Measurements from ENCODE around the gene OTX1. TPM values are rescaled to one million over a fixed set of nuclear protein-coding genes. Genes with fewer than 3 reads are reported as not detected.

OTX1 gene
- total and polyA plus RNA-seq, 2 donors (not counting 3 experiments of a cell fraction or from before 2014, with no cell fraction given) = not detected

DNA sequence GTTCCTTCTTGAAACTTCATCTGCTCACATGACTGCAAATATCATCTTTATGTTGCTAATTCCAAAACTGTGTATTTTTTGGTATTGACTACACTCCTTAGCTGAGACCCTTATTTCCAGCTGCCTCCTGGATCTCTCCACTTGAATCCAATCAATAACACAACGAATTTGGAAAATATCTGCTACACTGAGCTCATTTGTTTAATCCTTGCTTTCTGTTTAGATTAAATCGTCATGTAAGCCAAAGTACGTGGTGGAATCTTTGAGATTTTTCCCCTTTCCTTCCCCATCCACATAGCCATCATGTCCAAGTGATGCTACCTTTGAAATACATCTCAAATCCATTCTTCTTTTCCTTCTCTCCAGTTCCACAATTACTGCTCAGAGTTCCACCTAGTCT, 15.6 kb downstream of the OTX1 start:
- Histone ChIP-seq H3K4me1 (ENCODE audit: control insufficient read depth, extremely low read depth, insufficient read depth, low read length) (no peaks in the 10 kb centered on the region), H4K20me1 (replicated peaks; ENCODE audit: control insufficient read depth, extremely low read depth, insufficient read depth, low read length) (no peaks in the 10 kb centered on the region), H3K9me1 (replicated peaks; ENCODE audit: control insufficient read depth, extremely low read depth, insufficient read depth, low read length) (no peaks in the 10 kb centered on the region), H3K4me3 (replicated peaks in 1 of 3; ENCODE audit: insufficient read depth in 1 of 3, low read depth in 1 of 3, low read length in 3 of 3) (no peak overlapping the region), H3K4me2 (ENCODE audit: insufficient read depth, low read length) (no peak overlapping the region), H3K79me2 (ENCODE audit: control insufficient read depth, insufficient read depth, low read length) (no peaks in the 10 kb centered on the region), H3K9ac (replicated peaks; ENCODE audit: extremely low read depth, insufficient read depth, low read length) (no peak overlapping the region), H3K27me3 (ENCODE audit: control insufficient read depth in 2 of 2, insufficient read depth in 2 of 2, low read length in 2 of 2) (peaks cover 46 to 82% of the 10 kb centered on the region in 2 experiments), H3K27ac (ENCODE audit: insufficient read depth, low read depth, low read length) (no peak overlapping the region), H3K36me3 (ENCODE audit: control insufficient read depth in 2 of 2, extremely low read depth in 1 of 2, insufficient read depth in 2 of 2, low read length in 2 of 2) (no peaks in the 10 kb centered on the region), H2AFZ (ENCODE audit: low read depth, low read length) (no peak overlapping the region), H3K9me3 (replicated peaks; ENCODE audit: control insufficient read depth, insufficient read depth, low read length) (no peaks in the 10 kb centered on the region)
- POLR2A ChIA-PET = no interaction called here
- TF ChIP-seq EZH2 (IDR thresholded peaks at IDR 0.05; ENCODE audit: borderline replicate concordance, low read depth, low read length, severe bottlenecking) (no peak), POLR2A (IDR thresholded peaks at IDR 0.05; ENCODE audit: low read depth, low read length) (no peak), POLR2AphosphoS5 (IDR thresholded peaks at IDR 0.05; ENCODE audit: insufficient read depth, low read depth, low read length) (no peak), GATA2 (IDR thresholded peaks at IDR 0.05; ENCODE audit: insufficient read depth, insufficient read length, low read depth, low read length) (no peak), MAX (IDR thresholded peaks at IDR 0.05; ENCODE audit: insufficient read depth, insufficient read length) (no peak), FOS (IDR thresholded peaks at IDR 0.05; ENCODE audit: borderline replicate concordance, insufficient read depth, low read length) (no peak), MYC (IDR thresholded peaks at IDR 0.05; ENCODE audit: low read depth, low read length) (no peak), JUN (IDR thresholded peaks at IDR 0.05; ENCODE audit: borderline replicate concordance, insufficient read depth, insufficient read length, low read depth) (no peak)
- CTCF ChIA-PET = interaction anchor here (1.0 to 1.1 kb wide), 2 partner anchors 13 to 358 kb away, joined by 3 to 4 read pairs; no protein-coding TSS in a partner anchor
- dilution Hi-C loops (cut with MboI; ENCODE audit: extremely low pct_ligation_motif_present, low sequenced_read_pairs) (no loop called here), intact Hi-C loops (cut with micrococcal nuclease) (loop anchor here (10.0 kb wide), 1 partner anchor 359 kb away; no protein-coding TSS in a partner anchor)
- FAIRE-seq (no peak), DNase-seq (ENCODE audit: low read depth, low spot score) (no peak)
- BruUV-seq (replicated peaks) = no TSS peak

DNA sequence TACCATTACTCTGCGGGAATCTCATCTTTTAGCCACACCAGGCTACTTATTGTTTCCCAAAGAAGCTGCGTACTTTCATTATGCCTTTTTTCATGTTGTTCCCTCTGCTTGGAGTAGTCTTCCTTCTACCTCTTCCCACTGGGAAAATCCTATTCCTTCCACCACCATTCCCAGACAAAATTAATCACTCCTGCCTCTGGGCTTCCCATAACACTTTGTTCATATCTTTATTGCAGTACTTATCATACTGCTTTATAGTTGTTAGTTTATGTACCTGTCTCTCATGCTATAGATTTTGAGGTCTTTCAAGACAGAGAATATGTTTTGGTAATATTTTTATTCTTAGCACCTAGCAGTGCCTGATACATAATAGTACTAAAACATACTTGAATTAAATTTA, 16.2 kb downstream of the OTX1 start:
- Histone ChIP-seq H3K79me2 (ENCODE audit: control insufficient read depth, insufficient read depth, low read length) (no peaks in the 10 kb centered on the region), H3K9ac (replicated peaks; ENCODE audit: extremely low read depth, insufficient read depth, low read length) (no peak overlapping the region), H3K4me1 (ENCODE audit: control insufficient read depth, extremely low read depth, insufficient read depth, low read length) (no peaks in the 10 kb centered on the region), H3K9me1 (replicated peaks; ENCODE audit: control insufficient read depth, extremely low read depth, insufficient read depth, low read length) (no peaks in the 10 kb centered on the region), H3K9me3 (replicated peaks; ENCODE audit: control insufficient read depth, insufficient read depth, low read length) (no peaks in the 10 kb centered on the region), H3K4me3 (replicated peaks in 1 of 3; ENCODE audit: insufficient read depth in 1 of 3, low read depth in 1 of 3, low read length in 3 of 3) (no peak overlapping the region), H4K20me1 (replicated peaks; ENCODE audit: control insufficient read depth, extremely low read depth, insufficient read depth, low read length) (no peaks in the 10 kb centered on the region), H3K27ac (ENCODE audit: insufficient read depth, low read depth, low read length) (no peak overlapping the region), H3K36me3 (ENCODE audit: control insufficient read depth in 2 of 2, extremely low read depth in 1 of 2, insufficient read depth in 2 of 2, low read length in 2 of 2) (no peaks in the 10 kb centered on the region), H3K27me3 (ENCODE audit: control insufficient read depth in 2 of 2, insufficient read depth in 2 of 2, low read length in 2 of 2) (peaks cover 43 to 76% of the 10 kb centered on the region in 2 experiments), H3K4me2 (ENCODE audit: insufficient read depth, low read length) (no peak overlapping the region), H2AFZ (ENCODE audit: low read depth, low read length) (no peak overlapping the region)
- FAIRE-seq (no peak), DNase-seq (ENCODE audit: low read depth, low spot score) (no peak)
- intact Hi-C loops (cut with micrococcal nuclease) = loop anchor here (10.0 kb wide), 1 partner anchor 358 kb away; no protein-coding TSS in a partner anchor
- ChIA-PET CTCF (interaction anchor here (1.0 to 1.1 kb wide), 2 partner anchors 13 to 357 kb away, joined by 3 to 4 read pairs; no protein-coding TSS in a partner anchor), POLR2A (no interaction called here)
- dilution Hi-C loops (cut with MboI; ENCODE audit: extremely low pct_ligation_motif_present, low sequenced_read_pairs) = no loop called here
- no TSS peak for BruUV-seq (replicated peaks)
- no peak for TF ChIP-seq CTCF (IDR thresholded peaks at IDR 0.05; ENCODE audit: extremely low read depth in 1 of 2, insufficient read depth in 1 of 2, low read depth in 1 of 2, low read length in 2 of 2)
- TF ChIP-seq MAX (IDR thresholded peaks at IDR 0.05; ENCODE audit: insufficient read depth, insufficient read length) = no peak
- TF ChIP-seq POLR2AphosphoS5 (IDR thresholded peaks at IDR 0.05; ENCODE audit: insufficient read depth, low read depth, low read length) = no peak
- no peak for TF ChIP-seq JUN (IDR thresholded peaks at IDR 0.05; ENCODE audit: borderline replicate concordance, insufficient read depth, insufficient read length, low read depth)
- no peak for TF ChIP-seq POLR2A (IDR thresholded peaks at IDR 0.05; ENCODE audit: low read depth, low read length)
- no peak for TF ChIP-seq FOS (IDR thresholded peaks at IDR 0.05; ENCODE audit: borderline replicate concordance, insufficient read depth, low read length)
- TF ChIP-seq EZH2 (IDR thresholded peaks at IDR 0.05; ENCODE audit: borderline replicate concordance, low read depth, low read length, severe bottlenecking) = no peak
- TF ChIP-seq MYC (IDR thresholded peaks at IDR 0.05; ENCODE audit: low read depth, low read length) = no peak
- TF ChIP-seq GATA2 (IDR thresholded peaks at IDR 0.05; ENCODE audit: insufficient read depth, insufficient read length, low read depth, low read length) = no peak

All from endothelial cell of umbilical vein (primary cell).